Left renal cortex interstitium (tissue), 4 donors: Measurements from ENCODE around the gene CD247. TPM values are rescaled to one million over a fixed set of nuclear protein-coding genes. Genes with fewer than 3 reads are reported as not detected.

Experiments used
- DNase-seq, 4 donors: peaks; one replicate each; pipeline ENCODE4 v3.0.0-alpha.2; 2013; ENCODE audit warnings: low read depth in 4 of 4, low spot score in 2 of 4, missing footprints in 1 of 4
- polyA plus RNA-seq, 4 donors: library from polyadenylated mRNA; unstranded; fragments of 120-200 nt; gene quantifications; one replicate each; pipeline ENCODE4 v1.2.1, GENCODE V29; 2013; ENCODE audit not compliant: insufficient read length in 4 of 4

CD247 gene
- polyA plus RNA-seq, 4 donors, result 0.40 to 0.89 (median 0.51) TPM

GRCh38 chr1:167467126-167467710, 51.1 kb downstream of the CD247 start:
- DNase-seq, result no peak

DNA sequence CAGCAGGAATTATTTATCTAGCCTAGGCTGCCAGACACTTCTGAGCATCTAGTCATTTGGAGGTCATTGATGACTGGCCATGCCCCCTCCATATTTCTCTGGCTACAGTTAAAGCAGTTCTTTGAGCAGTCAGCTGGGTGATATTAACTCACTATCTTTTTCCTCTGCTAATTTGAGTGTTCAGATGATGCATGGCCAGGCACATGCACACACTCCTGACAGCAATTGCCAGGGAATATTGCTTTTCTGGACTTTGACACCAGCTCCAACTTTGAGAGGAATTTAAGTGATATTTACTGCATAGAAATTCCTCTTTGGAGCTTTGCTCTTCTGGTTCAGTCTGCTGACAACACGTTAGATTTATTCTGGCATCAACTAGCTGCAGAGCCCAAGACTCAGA, 52.6 kb downstream of the CD247 start:
- no peak for DNase-seq

DNA sequence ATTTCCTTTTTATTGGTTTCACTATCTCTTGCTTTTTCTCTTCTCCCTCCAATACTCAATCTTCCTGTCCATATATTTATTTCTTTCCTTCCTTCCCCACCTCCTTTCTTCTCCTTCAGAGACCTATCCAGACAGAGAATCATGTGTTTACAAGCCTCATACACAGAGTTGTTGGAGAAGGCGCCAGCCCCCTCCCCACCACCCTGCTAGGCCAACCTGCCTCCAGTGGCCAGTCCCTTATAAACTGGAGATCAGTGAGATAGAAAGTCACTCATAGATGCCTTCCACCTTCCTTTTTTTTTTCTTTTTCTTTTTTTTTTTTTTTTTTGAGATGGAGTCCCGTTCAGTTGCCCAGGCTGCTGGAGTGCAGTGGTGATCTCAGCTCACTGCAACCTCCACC, 53.3 kb downstream of the CD247 start:
- DNase-seq, result no peak

GRCh38 chr1:167463875-167464575, 54.3 kb downstream of the CD247 start:
- DNase-seq, result no peak

DNA sequence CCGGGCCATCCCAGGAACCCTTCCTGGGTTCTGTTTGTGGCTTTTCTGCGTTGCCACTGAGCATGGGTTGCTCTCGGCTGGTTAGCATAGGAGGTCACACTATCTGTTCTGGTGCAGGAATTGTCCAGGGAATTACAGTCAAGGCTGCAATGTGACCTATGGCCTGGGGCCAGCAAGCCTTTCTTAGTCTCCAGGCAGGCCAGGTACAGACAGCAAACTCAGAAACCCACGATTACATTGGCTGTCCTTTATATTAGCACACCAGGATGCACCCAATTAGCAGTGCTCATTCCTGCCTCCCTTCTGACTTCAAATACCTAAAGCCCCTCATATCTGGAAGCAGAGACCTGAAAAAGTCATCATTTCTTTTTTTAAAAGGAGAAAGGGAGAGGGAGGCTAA, 55.2 kb downstream of the CD247 start:
- no peak for DNase-seq

- no peak for DNase-seq
Measured at GRCh38 chr1:167462341-167462740, 56.0 kb downstream of the CD247 start.

DNA sequence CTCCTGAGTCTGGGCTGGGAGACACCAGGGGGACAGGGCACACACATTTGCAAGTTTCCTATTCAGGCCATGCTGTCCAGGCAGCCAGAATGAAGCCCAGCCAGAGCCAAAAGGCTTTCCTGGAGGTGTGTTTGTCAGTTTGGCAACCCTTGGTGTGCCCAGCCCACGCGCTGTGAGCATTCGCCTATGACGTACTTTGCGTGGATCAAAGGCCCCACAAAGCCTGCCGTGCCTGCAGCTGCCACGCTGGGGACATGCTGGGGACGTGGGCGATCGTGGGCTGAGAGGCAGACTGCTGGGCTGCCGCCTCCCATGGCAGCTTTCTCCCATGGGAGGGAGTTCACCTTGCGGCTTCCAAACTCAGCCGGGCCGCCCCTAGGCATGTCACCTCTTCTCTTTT, 57.5 kb downstream of the CD247 start:
- no peak for DNase-seq

- DNase-seq, result no peak
Measured at GRCh38 chr1:167457936-167458584, 60.3 kb downstream of the CD247 start.

GRCh38 chr1:167456926-167457325, 61.4 kb downstream of the CD247 start:
- no peak for DNase-seq

DNA sequence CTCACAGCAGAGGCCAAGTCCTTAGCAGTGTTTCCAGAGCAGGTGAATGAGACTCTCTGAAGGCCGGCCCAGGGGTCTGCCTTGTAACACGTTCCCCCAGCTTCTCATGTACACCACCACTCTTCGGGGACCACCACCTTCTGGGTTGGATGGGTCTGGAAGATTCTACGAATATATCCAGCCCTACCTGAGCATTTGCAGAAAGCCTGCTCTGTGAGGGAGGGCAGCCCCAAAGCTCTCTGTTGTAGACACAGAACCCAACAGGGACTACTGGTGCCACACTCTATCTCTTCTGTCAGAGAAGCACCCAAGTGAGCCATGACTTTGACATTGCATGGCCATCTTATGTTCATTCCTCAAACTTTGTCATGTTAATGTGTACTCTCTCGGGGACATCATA, 61.8 kb downstream of the CD247 start:
- DNase-seq, result no peak

- DNase-seq, result no peak
Measured at GRCh38 chr1:167455786-167456446, 62.4 kb downstream of the CD247 start.

DNA sequence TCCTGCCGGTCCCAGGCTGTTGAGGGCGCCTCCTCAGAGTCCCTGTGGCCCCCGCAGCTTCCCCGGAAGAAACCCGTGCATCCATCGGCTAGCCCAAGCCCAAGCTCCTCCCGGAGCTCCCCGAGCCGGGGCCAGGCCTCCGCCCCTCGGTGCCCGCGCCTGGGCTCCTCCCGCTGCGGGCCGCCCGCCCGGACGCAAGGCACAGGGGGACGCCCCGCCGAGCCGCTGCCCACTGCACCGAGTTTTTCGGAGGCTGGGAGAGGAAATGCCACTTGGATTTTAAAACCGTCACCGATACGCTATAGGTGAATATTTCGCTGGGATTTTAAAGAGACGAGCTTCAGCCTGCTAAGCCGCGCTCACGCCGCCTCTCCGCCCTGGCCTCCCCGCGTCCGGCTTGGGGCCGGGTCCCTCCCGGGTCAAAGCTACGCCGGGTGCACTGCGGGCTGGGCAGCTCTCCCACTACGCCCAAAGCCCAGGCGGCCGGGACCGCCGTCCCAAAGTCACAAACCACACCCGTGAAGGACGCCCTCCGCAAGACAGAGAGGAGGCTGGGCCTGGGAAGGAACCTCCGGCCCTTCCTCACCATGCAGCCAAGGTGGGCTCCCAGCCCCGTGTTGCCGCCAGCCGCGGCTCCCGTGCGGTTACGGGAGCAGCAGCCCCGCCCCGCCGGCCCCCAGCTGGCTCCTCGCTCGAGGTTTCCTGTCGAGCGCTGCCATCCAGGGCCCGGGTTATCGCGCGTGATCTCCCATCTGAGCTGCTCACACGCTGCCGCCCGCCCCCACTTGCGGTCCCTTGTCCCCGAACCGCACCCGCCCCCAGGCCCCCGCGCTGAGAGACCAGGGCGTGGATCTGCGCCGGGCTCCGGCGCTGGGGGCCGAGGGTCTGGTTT, 63.2 kb downstream of the CD247 start:
- DNase-seq, result peak in 1 of 4 donors; percentile 32

DNA sequence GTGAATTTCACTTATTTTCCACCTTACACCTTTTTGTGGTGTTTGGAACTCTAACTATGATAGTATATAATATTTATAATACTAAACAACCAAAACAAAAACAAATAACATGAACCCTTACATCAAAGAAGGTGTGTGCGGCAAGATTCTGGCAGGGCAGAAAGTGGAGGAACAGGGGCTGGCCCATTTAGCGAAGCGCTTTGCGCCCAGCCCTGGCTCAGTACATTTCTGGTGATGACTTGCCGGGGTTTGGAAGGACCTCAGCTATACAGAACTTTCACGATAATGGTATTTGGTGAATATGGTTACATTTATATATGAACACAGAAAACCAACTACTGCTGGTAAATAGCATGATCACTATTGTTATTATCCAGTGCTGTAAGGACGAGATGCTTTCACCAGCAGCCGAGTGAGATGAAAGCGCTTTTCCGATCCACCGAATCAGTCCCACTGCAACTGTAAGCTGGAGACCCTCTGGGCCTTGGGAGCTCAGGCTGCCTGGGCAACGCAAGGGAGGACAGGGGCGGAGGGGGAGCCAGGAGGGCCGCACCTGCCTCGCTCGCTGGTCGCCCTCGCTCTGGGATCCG, 63.9 kb downstream of the CD247 start:
- DNase-seq, result no peak

- no peak for DNase-seq
Measured at GRCh38 chr1:167453123-167453522, 65.2 kb downstream of the CD247 start.

DNA sequence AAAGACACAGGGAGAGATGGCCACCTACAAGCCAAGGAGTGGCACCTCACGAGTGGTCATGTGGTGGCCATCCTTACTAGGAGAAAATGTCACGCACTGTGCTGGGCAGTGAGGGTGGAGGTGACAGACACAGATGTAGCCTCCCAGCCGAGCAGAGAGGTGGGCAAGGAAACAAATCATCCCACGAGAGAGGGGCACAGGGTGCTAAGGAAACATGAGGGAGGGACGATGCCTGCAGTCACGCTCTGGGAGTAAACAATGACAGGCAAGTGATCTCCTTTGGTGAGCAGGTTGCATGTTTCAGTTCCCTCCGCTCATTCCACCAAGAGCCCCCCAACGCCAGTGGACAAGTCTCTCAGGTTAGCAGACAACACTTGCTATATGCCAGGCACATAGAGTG, 65.8 kb downstream of the CD247 start:
- DNase-seq, result no peak

DNA sequence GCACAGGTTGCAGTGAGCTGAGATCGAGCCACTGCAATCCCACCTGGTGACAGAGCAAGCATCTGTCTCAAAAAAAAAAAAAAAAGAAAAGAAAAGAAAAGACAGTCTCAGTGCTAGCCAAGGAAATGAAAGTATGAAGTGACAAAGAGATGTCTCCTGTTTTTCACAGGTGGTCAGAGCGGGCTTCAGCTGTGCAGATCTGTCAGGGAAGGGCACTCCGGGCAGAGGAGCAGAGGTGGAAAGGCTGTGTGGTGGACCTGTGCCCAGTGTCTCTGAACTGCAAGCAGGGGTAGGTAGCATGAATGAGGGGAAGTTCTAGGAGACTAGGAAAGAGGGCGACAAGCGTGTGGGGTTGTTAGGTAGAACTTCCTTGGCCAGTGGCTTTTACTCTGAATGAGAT, 67.5 kb downstream of the CD247 start:
- DNase-seq, result no peak

GRCh38 chr1:167447521-167448136, 70.7 kb downstream of the CD247 start:
- no peak for DNase-seq

DNA sequence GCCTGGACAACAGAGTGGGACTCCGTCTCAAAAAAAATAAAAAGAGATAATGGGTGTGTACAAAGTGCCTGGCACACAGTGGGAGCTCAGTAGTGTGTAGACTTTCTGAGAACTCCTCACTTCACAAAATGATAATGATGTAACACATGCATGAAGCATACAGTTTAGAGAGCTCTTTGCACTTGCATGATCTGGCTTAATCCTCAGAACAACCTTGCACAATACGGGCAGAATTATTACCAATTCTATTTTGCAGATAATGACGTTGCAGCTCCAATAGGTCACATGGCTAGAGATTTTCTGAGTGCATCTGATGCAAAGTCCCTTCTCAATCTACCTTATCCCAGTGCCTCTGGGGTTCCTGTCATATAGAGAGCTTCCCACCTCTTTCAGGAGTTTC, 71.4 kb downstream of the CD247 start:
- no peak for DNase-seq

DNA sequence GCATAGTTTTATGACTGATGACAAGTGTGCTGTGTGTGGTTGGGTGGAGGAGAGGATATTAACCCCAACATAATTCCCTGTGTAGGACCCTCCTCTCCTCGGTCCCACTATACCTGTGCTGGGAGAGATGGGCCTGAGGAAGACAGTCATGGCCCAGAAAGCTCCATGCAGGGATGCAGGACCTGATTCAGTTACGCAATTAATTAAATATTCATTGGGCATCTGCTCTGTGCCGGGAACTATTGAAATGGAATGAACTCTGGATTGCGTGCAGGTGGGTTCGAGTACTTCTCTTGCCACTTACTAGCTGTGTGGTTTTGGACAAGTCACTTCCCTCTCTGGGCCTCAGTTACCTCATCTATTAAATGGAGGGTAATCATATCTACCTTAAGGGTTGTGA, 74.6 kb downstream of the CD247 start:
- no peak for DNase-seq
